HG03196 (cell line): ENCODE results near the gene GSTA3.
"Not testable (repeated sequence)": the region's sequence is repeated elsewhere in the genome, so short reads cannot be mapped to it uniquely, and the experiment has no call there.

Experiments
- ATAC-seq: cut with Tn5 transposase; IDR thresholded peaks from one replicate; pipeline ENCODE4 v1.9.1; 2021; ENCODE audit not compliant: unreplicated experiment

The GSTA3 gene

GRCh38 chr6:52868240-52868639 lies 41.3 kb downstream of the GSTA3 start:
- ATAC-seq = no peak

GRCh38 chr6:52861151-52861550 lies 48.3 kb downstream of the GSTA3 start:
- ATAC-seq = not testable (repeated sequence)

- no peak for ATAC-seq
These were observed 51.1 kb downstream of the GSTA3 start for GRCh38 chr6:52858416-52858815.

GRCh38 chr6:52856137-52856536 lies 53.4 kb downstream of the GSTA3 start:
- ATAC-seq = not testable (repeated sequence)

GRCh38 chr6:52849137-52849536 lies 60.4 kb downstream of the GSTA3 start:
- ATAC-seq = no peak
